Smooth muscle cell (in vitro differentiated cells): ENCODE data around the gene PNO1. TPM values are rescaled to one million over a fixed set of nuclear protein-coding genes. Genes with fewer than 3 reads are reported as not detected.

Experiments
- DNase-seq: peaks from one replicate; lab custom pipeline; 2025; ENCODE audit not compliant: unreplicated experiment; lab: John Stamatoyannopoulos, UW
- H2AFZ ChIP-seq: fragments of 200-600 bp; sonication (generic); 2 replicates; pipeline ENCODE4 v1.6.0; 2016; ENCODE audit warnings: antibody characterized with exemption, low read depth, mild to moderate bottlenecking
- H3F3A ChIP-seq: fragments of 200-600 bp; sonication (generic); 2 replicates; pipeline ENCODE4 v1.6.0; 2017; ENCODE audit warnings: antibody characterized with exemption, low read depth
- H3K27ac ChIP-seq: fragments of 200-600 bp; sonication (generic); 2 replicates; pipeline ENCODE4 v1.5.1; 2016; ENCODE audit warnings: low read depth, mild to moderate bottlenecking
- H3K27me3 ChIP-seq: fragments of 200-600 bp; sonication (generic); 2 replicates; pipeline ENCODE4 v1.6.1; 2016; ENCODE audit warnings: low read depth, mild to moderate bottlenecking
- H3K36me3 ChIP-seq: fragments of 200-600 bp; sonication (generic); 2 replicates; pipeline ENCODE4 v1.5.1; 2016; ENCODE audit warnings: low read depth
- H3K4me1 ChIP-seq: fragments of 200-600 bp; sonication (generic); 2 replicates; pipeline ENCODE4 v1.5.1; 2016; ENCODE audit warnings: low read depth
- H3K4me2 ChIP-seq: fragments of 200-600 bp; sonication (generic); 2 replicates; pipeline ENCODE4 v1.6.0; 2016; ENCODE audit warnings: mild to moderate bottlenecking
- H3K4me3 ChIP-seq: fragments of 200-600 bp; sonication (generic); 2 replicates; pipeline ENCODE4 v1.5.1; 2016; ENCODE audit warnings: mild to moderate bottlenecking
- H3K79me2 ChIP-seq: fragments of 200-600 bp; sonication (generic); 2 replicates; pipeline ENCODE4 v1.6.0; 2016; ENCODE audit warnings: low read depth, mild to moderate bottlenecking
- H3K9ac ChIP-seq: fragments of 200-600 bp; sonication (generic); 2 replicates; pipeline ENCODE4 v1.6.0; 2016; ENCODE audit warnings: low read depth
- H3K9me3 ChIP-seq: fragments of 200-600 bp; sonication (generic); replicated peaks from 2 replicates; pipeline ENCODE4 v1.5.1; 2016; ENCODE audit warnings: low read depth
- H4K20me1 ChIP-seq: fragments of 200-600 bp; sonication (generic); 2 replicates; pipeline ENCODE4 v1.6.0; 2016; ENCODE audit warnings: low read depth
- CTCF ChIP-seq: fragments of 200-600 bp; sonication (generic); IDR thresholded peaks from 2 replicates; pipeline ENCODE4 v1.5.1; 2017; ENCODE audit warnings: borderline replicate concordance, mild to moderate bottlenecking, antibody characterized with exemption; ENCODE audit not compliant: insufficient read depth, poor library complexity, severe bottlenecking
- WGBS: methylation state at CpG from one replicate; pipeline ENCODE4 v1.1.7; 2016; ENCODE audit warnings: low lambda C conversion rate; 5-methylcytosine and 5-hydroxymethylcytosine counted together
- polyA plus RNA-seq: library from polyadenylated mRNA; unstranded; fragments of >200 nt; fragmentation: Nextera tagmentation; extraction: Ambion mirVana; gene quantifications from 2 replicates; pipeline ENCODE4 v1.2.1, GENCODE V29; 2016
- total RNA-seq: library from RNA; depleted of rRNA; stranded (reverse); fragments of >200 nt; gene quantifications from 2 replicates; pipeline ENCODE4 v1.2.3, GENCODE V29; 2014

The PNO1 gene
- total and polyA plus RNA-seq, 2 experiments from 2014 or later: 12.9 to 19.2 TPM

GRCh38 chr2:68118816-68119215 lies 38.9 kb upstream of the PNO1 start:
- H3K79me2 ChIP-seq: no peaks in the 10 kb centered on the region

DNA sequence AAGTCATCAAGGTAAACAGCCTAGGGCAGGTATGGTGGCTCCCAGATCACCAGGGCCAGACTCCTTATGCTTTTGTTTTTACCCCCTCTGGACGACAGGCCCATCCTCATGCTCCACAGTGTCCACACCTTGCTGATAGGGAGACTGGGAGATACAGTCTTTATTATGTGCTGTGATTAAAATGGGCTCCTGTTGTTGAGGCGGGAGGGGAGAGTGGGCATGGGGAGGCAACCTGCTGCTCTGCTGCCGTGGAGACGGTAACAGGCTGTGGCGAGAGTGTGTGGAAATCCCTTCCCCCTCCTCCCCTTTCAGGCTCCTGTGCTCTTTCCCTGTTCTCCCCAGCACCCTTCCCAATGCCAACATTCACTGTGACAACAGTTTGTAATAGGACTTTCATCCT lies 38.2 kb upstream of the PNO1 start:
- Histone ChIP-seq H4K20me1 (no peaks in the 10 kb centered on the region), H3K4me1 (no peaks in the 10 kb centered on the region), H3K79me2 (no peaks in the 10 kb centered on the region), H3K9ac (no peak overlapping the region), H3K4me3 (no peak overlapping the region), H3K27me3 (no peaks in the 10 kb centered on the region), H3K9me3 (no peaks in the 10 kb centered on the region), H3K36me3 (no peaks in the 10 kb centered on the region), H3K4me2 (no peak overlapping the region), H3K27ac (no peak overlapping the region), H2AFZ (no peak overlapping the region), H3F3A (no peaks in the 10 kb centered on the region)
- 81% methylated on average over 5 of the region's 5 CpGs for WGBS
- TF ChIP-seq CTCF: no peak
- DNase-seq: no peak

More at GRCh38 chr2:68118816-68119215, 38.9 kb upstream of the PNO1 start:
- TF ChIP-seq CTCF: no peak
- no peak for DNase-seq
- H3K27ac ChIP-seq: no peak overlapping the region
- 82% methylated on average over 7 of the region's 7 CpGs for WGBS
- H4K20me1 ChIP-seq: no peaks in the 10 kb centered on the region
- no peak overlapping the region for H3K9ac ChIP-seq
- H2AFZ ChIP-seq: no peak overlapping the region
- H3K27me3 ChIP-seq: no peaks in the 10 kb centered on the region
- no peaks in the 10 kb centered on the region for H3F3A ChIP-seq
- H3K9me3 ChIP-seq: no peaks in the 10 kb centered on the region
- no peaks in the 10 kb centered on the region for H3K36me3 ChIP-seq
- no peaks in the 10 kb centered on the region for H3K4me1 ChIP-seq
- H3K4me2 ChIP-seq: no peak overlapping the region
- no peak overlapping the region for H3K4me3 ChIP-seq

DNA sequence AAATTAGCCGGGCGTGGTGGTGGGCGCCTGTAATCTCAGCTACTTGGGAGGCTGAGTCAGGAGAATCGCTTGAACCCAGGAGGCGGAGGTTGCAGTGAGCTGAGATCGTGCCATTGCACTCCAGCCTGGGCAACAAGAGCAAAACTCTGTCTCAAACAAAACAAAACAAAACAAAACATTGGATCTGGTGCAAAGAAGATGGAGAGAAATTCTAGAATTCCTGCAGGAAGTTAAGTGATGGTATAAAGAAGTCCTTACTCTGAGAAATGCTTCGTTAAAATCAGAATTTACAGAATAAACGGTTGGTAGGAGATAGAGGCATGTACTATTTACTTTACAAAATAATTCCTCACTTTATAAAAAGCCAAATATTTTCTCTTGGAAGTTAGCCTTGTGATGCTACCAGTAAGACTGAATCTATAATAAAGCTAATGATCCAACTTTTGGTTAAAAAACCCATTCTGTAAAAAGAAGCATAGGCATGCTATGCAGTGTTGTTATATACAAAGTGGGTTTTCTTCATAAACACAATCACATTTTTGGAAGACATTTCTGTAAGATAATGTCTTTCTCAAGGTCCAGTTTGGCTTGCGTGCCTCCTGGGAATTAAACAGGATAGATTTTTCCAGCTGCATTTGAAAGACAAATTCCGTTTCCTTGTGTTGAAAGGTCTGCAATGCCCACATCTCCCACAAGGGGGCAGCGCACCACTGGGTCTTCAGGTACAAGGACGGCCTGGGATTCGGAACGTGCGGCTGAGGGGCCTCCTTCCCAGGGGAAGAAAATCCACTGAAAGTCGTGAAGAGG lies 35.6 kb upstream of the PNO1 start:
- TF ChIP-seq CTCF: peak; percentile 97
- Histone ChIP-seq H3K9ac (no peak overlapping the region), H3K36me3 (no peaks in the 10 kb centered on the region), H3K4me2 (peak overlapping the region; percentile 82), H3K4me1 (no peaks in the 10 kb centered on the region), H3K9me3 (no peaks in the 10 kb centered on the region), H2AFZ (peak overlapping the region; percentile 15), H3K27ac (no peak overlapping the region), H3K4me3 (no peak overlapping the region), H3F3A (no peaks in the 10 kb centered on the region), H3K79me2 (no peaks in the 10 kb centered on the region), H3K27me3 (no peaks in the 10 kb centered on the region), H4K20me1 (no peaks in the 10 kb centered on the region)
- 47% methylated on average over 16 of the region's 16 CpGs for WGBS
- peak; percentile 78 for DNase-seq

- Histone ChIP-seq H3K27ac (no peak overlapping the region), H4K20me1 (no peaks in the 10 kb centered on the region), H2AFZ (peak overlapping the region; percentile 15), H3K4me1 (no peaks in the 10 kb centered on the region), H3F3A (no peaks in the 10 kb centered on the region), H3K9me3 (no peaks in the 10 kb centered on the region), H3K4me3 (no peak overlapping the region), H3K9ac (no peak overlapping the region), H3K4me2 (peak overlapping the region; percentile 82), H3K36me3 (no peaks in the 10 kb centered on the region), H3K27me3 (no peaks in the 10 kb centered on the region), H3K79me2 (no peaks in the 10 kb centered on the region)
- DNase-seq: no peak
- TF ChIP-seq CTCF: no peak
- 29% methylated on average over 8 of the region's 8 CpGs for WGBS
Measured at GRCh38 chr2:68122680-68122964, 35.1 kb upstream of the PNO1 start.
